Panc1 (cell line): ENCODE data around the gene LHX3.

Experiments used
- POLR2AphosphoS5 ChIP-seq: IDR thresholded peaks from 2 replicates; pipeline ENCODE4 v1.6.1; 2012; ENCODE audit warnings: mild to moderate bottlenecking, low read depth, low read length, moderate library complexity
- SIN3A ChIP-seq: IDR thresholded peaks from 2 replicates; pipeline ENCODE4 v1.6.1; 2012; ENCODE audit warnings: low read depth, mild to moderate bottlenecking, low read length, moderate library complexity, borderline replicate concordance; ENCODE audit not compliant: insufficient read depth

DNA sequence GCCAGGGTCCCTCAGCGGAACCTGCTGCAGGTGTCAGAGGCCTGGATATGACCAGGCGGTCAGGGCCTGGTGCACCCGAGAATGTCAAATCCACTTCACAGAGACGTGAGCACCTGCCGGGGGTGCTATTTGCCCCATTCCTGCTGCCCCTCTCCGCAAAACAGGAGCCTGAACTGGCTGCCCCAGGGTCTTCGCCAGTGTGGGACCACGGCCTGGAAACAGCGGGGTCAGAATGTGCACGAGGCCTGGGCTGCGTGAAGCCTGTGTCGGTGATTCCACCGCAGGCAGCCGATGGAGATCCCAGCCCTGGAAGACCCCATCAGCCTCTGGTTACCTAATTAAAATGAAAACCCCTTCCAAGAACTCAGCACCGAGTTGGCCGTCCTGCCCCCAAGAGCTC, 45.1 kb downstream of the LHX3 start:
- TF ChIP-seq POLR2AphosphoS5 = no peak
- no peak for TF ChIP-seq SIN3A
